PFSK-1 (cell line): ENCODE measurements around the gene PIK3C3.

Experiments used
- FOXP2 ChIP-seq: optimal IDR thresholded peaks from 2 replicates; pipeline ENCODE3; 2011; ENCODE audit warnings: borderline replicate concordance, control low read depth, inconsistent platforms; ENCODE audit not compliant: insufficient read depth; ENCODE audit errors: extremely low read length, extremely low read depth
- POLR2AphosphoS5 ChIP-seq: IDR thresholded peaks from 2 replicates; pipeline ENCODE4 v1.6.1; 2012; ENCODE audit warnings: low read depth, mild to moderate bottlenecking, control low read depth, low read length, moderate library complexity
- REST ChIP-seq, 2 experiments: IDR thresholded peaks; 2 replicates each; pipeline versions ENCODE4 v1.6.1 to v1.8.0; 2011 to 2012; ENCODE audit warnings: low read depth in 2 of 2, low read length in 2 of 2, control low read depth in 1 of 2, inconsistent platforms in 1 of 2, mild to moderate bottlenecking in 1 of 2, moderate library complexity in 1 of 2; ENCODE audit not compliant: insufficient read depth in 1 of 2
- SIN3A ChIP-seq: IDR thresholded peaks from 2 replicates; pipeline ENCODE4 v1.6.1; 2012; ENCODE audit warnings: mild to moderate bottlenecking, low read length, moderate library complexity, borderline replicate concordance; ENCODE audit not compliant: insufficient read depth
- TAF1 ChIP-seq: IDR thresholded peaks from 2 replicates; pipeline ENCODE4 v1.6.1; 2012; ENCODE audit warnings: low read length, control low read depth, borderline replicate concordance; ENCODE audit not compliant: insufficient read depth

The PIK3C3 gene

GRCh38 chr18:42018831-42019230 lies 63.8 kb downstream of the PIK3C3 start:
- no peak for TF ChIP-seq SIN3A
- TF ChIP-seq REST (IDR thresholded peaks at IDR 0.05; ENCODE audit: insufficient read depth in 1 of 2, low read depth in 2 of 2, low read length in 2 of 2): no peak
- TF ChIP-seq POLR2AphosphoS5: no peak
- TF ChIP-seq FOXP2: no peak
- TF ChIP-seq TAF1: no peak

- TF ChIP-seq TAF1: no peak
- TF ChIP-seq FOXP2: no peak
- no peak for TF ChIP-seq POLR2AphosphoS5
- no peak for TF ChIP-seq SIN3A
- no peak for TF ChIP-seq REST (IDR thresholded peaks at IDR 0.05; ENCODE audit: insufficient read depth in 1 of 2, low read depth in 2 of 2, low read length in 2 of 2)
Observed at GRCh38 chr18:42024131-42024530, 69.1 kb downstream of the PIK3C3 start.

DNA sequence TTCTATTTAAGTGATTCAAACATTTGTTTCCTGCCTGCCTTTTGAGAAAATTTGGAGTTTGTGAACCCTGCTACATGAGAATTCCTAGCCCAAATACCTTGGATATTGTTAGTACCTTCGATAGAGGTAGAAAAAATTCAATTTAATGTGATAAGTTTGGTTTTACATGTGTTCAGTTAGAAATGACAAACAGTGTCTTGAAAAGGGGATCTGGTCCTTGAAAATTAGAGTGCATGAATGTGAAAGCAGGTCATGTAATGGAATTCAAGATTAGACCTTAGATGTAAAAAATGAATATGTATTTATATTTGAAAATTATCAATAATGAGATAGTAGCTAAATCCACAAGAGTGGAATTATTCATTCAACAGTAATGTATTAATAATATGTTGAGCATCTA lies 70.5 kb downstream of the PIK3C3 start:
- TF ChIP-seq FOXP2 (no peak), POLR2AphosphoS5 (no peak), SIN3A (no peak), REST (IDR thresholded peaks at IDR 0.05; ENCODE audit: insufficient read depth in 1 of 2, low read depth in 2 of 2, low read length in 2 of 2) (no peak), TAF1 (no peak)

DNA sequence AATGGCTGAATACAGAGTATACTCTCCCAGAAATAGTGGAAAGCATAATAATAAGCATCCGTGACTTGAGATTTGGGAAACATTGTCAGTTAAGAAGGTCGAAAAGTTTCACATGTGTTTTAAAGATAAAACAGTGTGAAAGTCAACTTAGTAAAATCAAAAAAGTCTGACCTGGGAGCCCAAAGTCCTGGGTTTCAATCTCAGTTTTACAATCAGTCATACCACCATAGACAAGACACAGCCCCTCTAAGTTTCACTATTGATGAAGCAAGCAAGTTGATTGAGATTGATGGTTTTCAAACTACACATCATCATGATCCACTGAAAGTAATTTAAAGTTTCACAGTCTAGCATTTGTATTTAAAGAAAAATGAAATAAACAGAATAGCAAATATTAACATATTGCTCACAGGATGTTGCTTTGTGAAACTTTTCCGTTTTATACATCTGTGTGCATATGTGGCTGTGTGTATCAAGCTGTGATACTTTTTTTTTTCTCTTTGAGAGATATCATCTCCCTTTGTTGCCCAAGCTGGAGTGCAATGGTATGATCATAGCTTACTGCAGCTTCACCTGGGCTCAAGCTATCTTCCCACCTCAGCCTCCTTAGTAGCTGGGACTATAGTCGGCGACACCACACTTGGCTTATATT lies 71.1 kb downstream of the PIK3C3 start:
- no peak for TF ChIP-seq REST (IDR thresholded peaks at IDR 0.05; ENCODE audit: insufficient read depth in 1 of 2, low read depth in 2 of 2, low read length in 2 of 2)
- TF ChIP-seq TAF1: no peak
- no peak for TF ChIP-seq POLR2AphosphoS5
- TF ChIP-seq SIN3A: no peak
- TF ChIP-seq FOXP2: no peak
